Measurements from ENCODE around the gene MAP3K7CL.

MAP3K7CL gene

DNA sequence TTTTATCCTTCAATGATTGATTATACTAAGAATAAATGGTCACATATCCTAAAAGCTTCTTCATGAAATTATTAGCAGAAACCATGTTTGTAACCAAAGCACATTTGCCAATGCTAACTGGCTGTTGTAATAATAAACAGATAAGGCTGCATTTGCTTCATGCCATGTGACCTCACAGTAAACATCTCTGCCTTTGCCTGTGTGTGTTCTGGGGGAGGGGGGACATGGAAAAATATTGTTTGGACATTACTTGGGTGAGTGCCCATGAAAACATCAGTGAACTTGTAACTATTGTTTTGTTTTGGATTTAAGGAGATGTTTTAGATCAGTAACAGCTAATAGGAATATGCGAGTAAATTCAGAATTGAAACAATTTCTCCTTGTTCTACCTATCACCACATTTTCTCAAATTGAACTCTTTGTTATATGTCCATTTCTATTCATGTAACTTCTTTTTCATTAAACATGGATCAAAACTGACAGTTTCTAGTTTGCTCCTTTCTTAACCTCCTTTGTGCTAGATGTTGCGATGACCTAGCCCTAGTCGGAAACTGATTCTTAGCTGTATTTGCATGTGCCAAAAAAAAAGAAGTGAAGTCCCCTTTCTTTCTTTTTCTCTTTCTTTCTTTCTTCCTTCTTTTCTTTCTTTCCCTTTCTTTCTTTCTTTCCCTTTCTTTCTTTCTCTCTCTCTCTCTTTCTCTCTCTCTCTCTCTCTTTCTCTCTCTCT, 45.1 kb downstream of the MAP3K7CL start:
- no peak for DNase-seq (ENCODE audit: low read depth)
- TF ChIP-seq, protein P1, sequence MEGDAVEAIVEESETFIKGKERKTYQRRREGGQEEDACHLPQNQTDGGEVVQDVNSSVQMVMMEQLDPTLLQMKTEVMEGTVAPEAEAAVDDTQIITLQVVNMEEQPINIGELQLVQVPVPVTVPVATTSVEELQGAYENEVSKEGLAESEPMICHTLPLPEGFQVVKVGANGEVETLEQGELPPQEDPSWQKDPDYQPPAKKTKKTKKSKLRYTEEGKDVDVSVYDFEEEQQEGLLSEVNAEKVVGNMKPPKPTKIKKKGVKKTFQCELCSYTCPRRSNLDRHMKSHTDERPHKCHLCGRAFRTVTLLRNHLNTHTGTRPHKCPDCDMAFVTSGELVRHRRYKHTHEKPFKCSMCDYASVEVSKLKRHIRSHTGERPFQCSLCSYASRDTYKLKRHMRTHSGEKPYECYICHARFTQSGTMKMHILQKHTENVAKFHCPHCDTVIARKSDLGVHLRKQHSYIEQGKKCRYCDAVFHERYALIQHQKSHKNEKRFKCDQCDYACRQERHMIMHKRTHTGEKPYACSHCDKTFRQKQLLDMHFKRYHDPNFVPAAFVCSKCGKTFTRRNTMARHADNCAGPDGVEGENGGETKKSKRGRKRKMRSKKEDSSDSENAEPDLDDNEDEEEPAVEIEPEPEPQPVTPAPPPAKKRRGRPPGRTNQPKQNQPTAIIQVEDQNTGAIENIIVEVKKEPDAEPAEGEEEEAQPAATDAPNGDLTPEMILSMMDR (IDR thresholded peaks at IDR 0.05; ENCODE audit: low read depth, low read length, missing control alignments): no peak

DNA sequence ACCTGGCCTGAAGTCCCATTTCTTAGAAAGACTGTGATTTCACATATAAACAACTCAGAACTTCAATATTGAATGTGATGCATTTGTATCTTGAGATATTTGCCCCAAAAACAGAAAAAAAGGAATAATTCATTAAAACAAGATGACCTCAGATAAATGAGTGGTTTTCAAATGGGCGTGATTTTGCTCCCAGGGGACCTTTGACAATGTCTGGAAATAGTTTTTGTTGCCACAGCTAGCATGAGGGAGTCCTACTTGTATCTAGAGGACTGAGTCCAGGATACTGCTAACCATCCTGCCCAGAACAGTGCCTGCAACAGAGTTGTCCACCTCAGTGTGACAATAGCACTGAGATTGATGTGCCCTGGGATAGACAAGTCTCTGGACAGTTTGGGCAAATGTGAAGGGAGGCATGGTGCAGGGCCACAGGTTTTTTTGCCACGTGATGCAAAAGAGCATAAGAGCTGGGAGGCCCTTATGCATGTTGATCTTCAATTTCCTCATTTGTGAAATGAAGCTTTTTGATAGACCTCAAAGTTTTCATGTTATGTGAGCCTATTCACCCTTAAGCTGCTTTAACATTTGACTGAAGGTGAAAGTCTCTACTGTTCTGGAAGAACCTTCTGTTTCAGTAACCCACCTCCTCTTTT, 46.2 kb downstream of the MAP3K7CL start:
- TF ChIP-seq, protein P1 (IDR thresholded peaks at IDR 0.05; ENCODE audit: low read depth, low read length, missing control alignments): no peak
- DNase-seq (ENCODE audit: low read depth): no peak
- no peak overlapping the region for H3K4me3 ChIP-seq (ENCODE audit: low read depth, low read length)

More for the DNA sequence above, 45.1 kb downstream of the MAP3K7CL start:
- no peak overlapping the region for H3K4me3 ChIP-seq (ENCODE audit: low read depth, low read length)

DNA sequence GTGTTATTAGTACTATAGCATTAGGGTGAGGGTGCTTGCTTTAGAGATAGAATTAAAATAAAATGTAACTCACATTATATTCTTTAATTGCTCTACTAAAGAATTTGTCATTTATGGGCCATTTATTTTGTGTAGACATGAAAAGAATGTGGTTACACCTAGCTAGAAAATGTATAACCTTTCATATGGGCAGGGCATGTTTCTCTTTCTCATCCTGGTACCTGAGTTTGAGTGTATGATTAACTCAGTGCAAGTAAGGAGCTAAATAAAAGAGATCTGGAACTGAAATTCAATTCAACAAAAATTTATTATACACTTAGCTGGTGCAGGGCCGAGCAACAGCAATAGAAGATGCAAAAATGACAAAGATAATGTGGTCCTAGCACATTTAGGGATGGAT, 47.4 kb downstream of the MAP3K7CL start:
- TF ChIP-seq, protein P1 (IDR thresholded peaks at IDR 0.05; ENCODE audit: low read depth, low read length, missing control alignments): no peak
- no peak overlapping the region for H3K4me3 ChIP-seq (ENCODE audit: low read depth, low read length)
- no peak for DNase-seq (ENCODE audit: low read depth)

DNA sequence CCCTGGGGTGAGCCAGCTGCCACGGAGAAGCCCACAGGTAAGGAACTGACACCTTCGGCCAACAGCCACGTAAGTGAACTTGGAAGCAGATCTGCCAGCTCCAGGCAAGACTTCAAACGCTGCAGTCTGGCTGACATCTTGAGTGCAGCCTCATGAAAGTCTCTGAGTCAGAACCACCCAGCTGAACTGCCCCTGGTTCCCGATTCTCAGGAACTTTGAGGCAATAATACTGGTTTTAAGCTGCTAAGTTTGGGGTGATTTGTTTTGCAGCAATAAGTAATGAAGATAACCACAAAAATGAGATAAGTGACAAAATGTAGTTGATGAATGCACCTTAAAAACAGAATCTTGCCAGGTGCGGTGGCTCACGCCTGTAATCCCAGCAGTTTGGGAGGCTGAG, 48.5 kb downstream of the MAP3K7CL start:
- no peak for DNase-seq (ENCODE audit: low read depth)
- H3K4me3 ChIP-seq (ENCODE audit: low read depth, low read length): no peak overlapping the region
- TF ChIP-seq, protein P1 (IDR thresholded peaks at IDR 0.05; ENCODE audit: low read depth, low read length, missing control alignments): no peak

DNA sequence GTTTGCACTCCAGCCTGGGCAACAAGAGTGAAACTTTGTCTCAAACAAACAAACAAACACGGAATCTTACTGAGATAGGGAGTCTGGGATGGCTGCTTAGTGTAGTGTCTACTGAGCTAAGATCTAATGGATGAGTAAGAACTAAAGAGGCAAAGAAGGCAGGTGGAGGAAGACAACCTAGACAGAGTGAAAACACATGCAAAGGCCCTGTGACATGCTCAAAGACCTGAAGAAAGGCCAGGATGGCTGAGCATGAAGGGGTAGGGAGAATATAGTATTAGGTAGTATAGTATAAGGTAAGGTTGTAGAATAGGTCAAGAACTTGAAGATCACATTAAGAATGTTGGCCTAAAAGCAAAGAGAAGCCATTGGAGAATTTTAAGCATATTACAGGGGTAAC, 49.1 kb downstream of the MAP3K7CL start:
- TF ChIP-seq, protein P1 (IDR thresholded peaks at IDR 0.05; ENCODE audit: low read depth, low read length, missing control alignments): no peak
- no peak for DNase-seq (ENCODE audit: low read depth)
- no peak overlapping the region for H3K4me3 ChIP-seq (ENCODE audit: low read depth, low read length)

DNA sequence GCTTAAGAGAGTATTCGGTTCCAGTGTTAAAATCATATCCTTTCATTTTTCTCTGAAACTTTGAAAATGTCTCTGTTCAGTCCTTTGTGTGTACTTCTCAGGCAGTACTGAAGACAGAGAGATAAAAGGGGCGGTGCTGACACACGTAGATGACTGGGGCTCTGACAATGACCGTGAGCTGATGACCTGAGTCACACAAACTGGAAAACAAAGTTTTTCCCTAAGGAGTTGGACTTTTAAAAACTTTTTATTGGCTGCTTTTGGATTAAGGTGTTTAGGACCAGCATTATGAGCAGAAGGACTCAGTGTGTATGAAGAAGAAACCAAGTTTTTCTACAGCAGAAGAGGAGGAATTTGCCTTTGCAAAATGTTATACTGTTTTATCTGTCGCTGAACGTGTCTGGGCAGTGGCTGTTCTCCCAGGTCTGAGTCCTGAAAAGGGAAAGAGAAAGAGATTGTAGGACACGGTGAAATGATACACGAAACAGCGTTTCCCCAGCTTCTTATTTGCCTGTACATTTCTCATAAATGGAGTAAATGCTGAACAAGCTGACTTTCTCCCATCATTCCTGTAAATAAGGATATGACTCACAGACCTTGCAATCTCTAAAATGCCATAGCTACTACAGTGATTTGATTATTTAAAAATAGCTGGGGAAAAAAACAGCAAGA, 51.5 kb downstream of the MAP3K7CL start:
- H3K4me3 ChIP-seq (ENCODE audit: low read depth, low read length): peak overlapping the region; percentile 23
- DNase-seq (ENCODE audit: low read depth): no peak
- TF ChIP-seq, protein P1 (IDR thresholded peaks at IDR 0.05; ENCODE audit: low read depth, low read length, missing control alignments): no peak

All from GM12864 (cell line).